Prostate gland (tissue), 2 donors: ENCODE measurements around the gene PCA3.

Experiments
- CTCF ChIP-seq, 4 experiments: fragments of 200-600 bp in 2 of 4; fragments of 450-650 bp in 2 of 4; sonication (generic) in 2 of 4; IDR thresholded peaks; 1 replicate in 3 of 4; 2 replicates in 1 of 4; pipeline ENCODE4 v1.5.1; 2016 to 2019; ENCODE audit warnings: antibody characterized with exemption in 4 of 4, mild to moderate bottlenecking in 2 of 4, moderate library complexity in 2 of 4
- POLR2A ChIP-seq: fragments of 450-650 bp; IDR thresholded peaks from one replicate; pipeline ENCODE4 v1.6.1; 2016; ENCODE audit warnings: antibody characterized with exemption, mild to moderate bottlenecking

DNA sequence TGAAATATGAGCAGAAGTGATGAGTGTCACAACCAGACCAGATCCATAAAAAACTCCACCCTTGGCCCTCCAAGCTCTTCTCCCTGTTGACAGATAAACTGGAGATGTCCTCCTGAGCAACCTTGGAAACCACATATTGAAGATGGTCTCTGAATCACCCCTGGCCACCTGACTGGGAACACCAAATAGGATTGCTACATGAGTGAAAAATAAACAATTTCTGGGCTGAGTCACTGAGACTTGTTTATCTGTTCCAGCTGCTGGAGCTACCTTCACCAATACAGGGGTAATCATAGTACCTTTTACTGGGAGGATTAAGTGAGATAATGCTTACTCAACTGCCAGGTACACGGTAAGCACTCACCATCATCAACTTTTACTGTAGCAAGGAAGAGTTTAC, 53.3 kb downstream of the PCA3 start:
- no peak for TF ChIP-seq CTCF (IDR thresholded peaks at IDR 0.05)
- TF ChIP-seq POLR2A: no peak
